Keratinocyte (primary cell): Measurements from ENCODE around the gene ST6GALNAC5. TPM values are rescaled to one million over a fixed set of nuclear protein-coding genes. Genes with fewer than 3 reads are reported as not detected.

Source experiments
- DNase-seq: peaks from one replicate; pipeline ENCODE4 v3.0.0-alpha.2; 2011; ENCODE audit warnings: low read depth, missing footprints, low spot score
- FAIRE-seq: peaks from 2 replicates; lab custom pipeline; 2011; peaks lifted over from hg19 to GRCh38; lab: Jason Lieb, UNC
- H2AFZ ChIP-seq: 2 replicates; pipeline ENCODE4 v1.6.0; 2012; ENCODE audit warnings: low read length, control low read depth, inconsistent platforms; ENCODE audit not compliant: control insufficient read depth
- H3K27ac ChIP-seq: 2 replicates; pipeline ENCODE4 v1.5.1; 2011; ENCODE audit warnings: low read length; ENCODE audit not compliant: control insufficient read depth, insufficient read depth
- H3K27me3 ChIP-seq: 3 replicates; pipeline ENCODE4 v1.6.0; 2011; ENCODE audit warnings: low read length; ENCODE audit not compliant: control insufficient read depth, insufficient read depth; ENCODE audit errors: extremely low read depth
- H3K36me3 ChIP-seq, 2 experiments: 2 replicates in 1 of 2; 3 replicates in 1 of 2; pipeline ENCODE4 v1.5.1; 2011; ENCODE audit warnings: low read length in 2 of 2, mild to moderate bottlenecking in 1 of 2; ENCODE audit not compliant: control insufficient read depth in 2 of 2, insufficient read depth in 2 of 2; ENCODE audit errors: extremely low read depth in 1 of 2
- H3K4me1 ChIP-seq: 3 replicates; pipeline ENCODE4 v1.5.1; 2011; ENCODE audit warnings: low read length; ENCODE audit not compliant: control insufficient read depth, insufficient read depth; ENCODE audit errors: extremely low read depth
- H3K4me2 ChIP-seq: 3 replicates; pipeline ENCODE4 v1.6.0; 2011; ENCODE audit warnings: low read depth, low read length; ENCODE audit not compliant: control insufficient read depth, insufficient read depth; ENCODE audit errors: extremely low read depth
- H3K4me3 ChIP-seq, 3 experiments: fragments of 200-600 bp in 1 of 3; sonication (generic) in 1 of 3; 2 replicates in 2 of 3; 3 replicates in 1 of 3; pipeline ENCODE4 v1.5.1; 2011 to 2016; ENCODE audit warnings: low read length in 3 of 3, mild to moderate bottlenecking in 3 of 3, control low read depth in 2 of 3, inconsistent platforms in 1 of 3, low read depth in 1 of 3, mixed read lengths in 1 of 3, mixed run types in 1 of 3, moderate library complexity in 1 of 3; ENCODE audit not compliant: control insufficient read depth in 2 of 3, insufficient read depth in 2 of 3; ENCODE audit errors: extremely low read depth in 1 of 3
- H3K79me2 ChIP-seq: 2 replicates; pipeline ENCODE4 v1.6.0; 2012; ENCODE audit warnings: low read length; ENCODE audit not compliant: control insufficient read depth, insufficient read depth
- H3K9ac ChIP-seq: 3 replicates; pipeline ENCODE4 v1.6.0; 2011; ENCODE audit warnings: low read length; ENCODE audit not compliant: control insufficient read depth, insufficient read depth; ENCODE audit errors: extremely low read depth
- H3K9me1 ChIP-seq: 3 replicates; pipeline ENCODE4 v1.6.0; 2011; ENCODE audit warnings: low read length; ENCODE audit not compliant: control insufficient read depth, insufficient read depth; ENCODE audit errors: extremely low read depth
- H3K9me3 ChIP-seq: 2 replicates; pipeline ENCODE4 v1.5.1; 2012; ENCODE audit warnings: low read depth, low read length; ENCODE audit not compliant: control insufficient read depth
- H4K20me1 ChIP-seq: 3 replicates; pipeline ENCODE4 v1.6.0; 2011; ENCODE audit warnings: low read length; ENCODE audit not compliant: control insufficient read depth, insufficient read depth; ENCODE audit errors: extremely low read depth
- EZH2 ChIP-seq: IDR thresholded peaks from one replicate; pipeline ENCODE4 v1.6.1; 2012; ENCODE audit warnings: inconsistent platforms, mild to moderate bottlenecking, low read length, moderate library complexity
- dilution Hi-C: fragments of 300-500 bp; cut with MboI; formaldehyde crosslinking; loops from one replicate; pipeline ENCODE4 v1.7.0; 2020; ENCODE audit warnings: low sequenced_read_pairs; ENCODE audit not compliant: extremely low pct_ligation_motif_present
- polyA plus RNA-seq, 5 experiments: library from polyadenylated mRNA; depleted of rRNA in 3 of 5; stranded (reverse) in 3 of 5; stranded (forward) in 1 of 5; unstranded in 1 of 5; fragments of >200 nt; gene quantifications; 1 replicate in 1 of 5; 2 replicates in 3 of 5; 3 replicates in 1 of 5; pipeline versions ENCODE4 v1.2.1 to v1.2.3, GENCODE V29; 2011 to 2012; ENCODE audit warnings: missing spikeins in 2 of 5, low read depth in 1 of 5, low replicate concordance in 1 of 5
- TF ChIP-seq, protein P1 (sequence below), 3 experiments: IDR thresholded peaks in 1 of 3; conservative IDR thresholded peaks in 1 of 3; optimal IDR thresholded peaks in 1 of 3; 2 replicates in 2 of 3; 3 replicates in 1 of 3; pipeline versions ENCODE3 to v1.5.1; 2011; ENCODE audit warnings: low read length in 3 of 3, mild to moderate bottlenecking in 3 of 3, moderate library complexity in 2 of 3, control low read depth in 1 of 3, inconsistent platforms in 1 of 3; ENCODE audit not compliant: insufficient read depth in 2 of 3; ENCODE audit errors: extremely low read depth in 1 of 3

ST6GALNAC5 gene
- polyA plus RNA-seq, 1 donor (not counting 4 experiments of a cell fraction or from before 2014, with no cell fraction given): 12.8 TPM

- Histone ChIP-seq H3K9me3 (no peaks in the 10 kb centered on the region), H2AFZ (no peak overlapping the region), H3K4me2 (no peak overlapping the region), H3K36me3 (no peaks in the 10 kb centered on the region), H3K79me2 (peaks cover 4% of the 10 kb centered on the region), H3K9me1 (no peaks in the 10 kb centered on the region), H3K4me3 (no peak overlapping the region), H4K20me1 (no peaks in the 10 kb centered on the region), H3K4me1 (peaks cover 11% of the 10 kb centered on the region), H3K9ac (no peak overlapping the region), H3K27me3 (no peaks in the 10 kb centered on the region), H3K27ac (no peak overlapping the region)
- TF ChIP-seq, protein P1, sequence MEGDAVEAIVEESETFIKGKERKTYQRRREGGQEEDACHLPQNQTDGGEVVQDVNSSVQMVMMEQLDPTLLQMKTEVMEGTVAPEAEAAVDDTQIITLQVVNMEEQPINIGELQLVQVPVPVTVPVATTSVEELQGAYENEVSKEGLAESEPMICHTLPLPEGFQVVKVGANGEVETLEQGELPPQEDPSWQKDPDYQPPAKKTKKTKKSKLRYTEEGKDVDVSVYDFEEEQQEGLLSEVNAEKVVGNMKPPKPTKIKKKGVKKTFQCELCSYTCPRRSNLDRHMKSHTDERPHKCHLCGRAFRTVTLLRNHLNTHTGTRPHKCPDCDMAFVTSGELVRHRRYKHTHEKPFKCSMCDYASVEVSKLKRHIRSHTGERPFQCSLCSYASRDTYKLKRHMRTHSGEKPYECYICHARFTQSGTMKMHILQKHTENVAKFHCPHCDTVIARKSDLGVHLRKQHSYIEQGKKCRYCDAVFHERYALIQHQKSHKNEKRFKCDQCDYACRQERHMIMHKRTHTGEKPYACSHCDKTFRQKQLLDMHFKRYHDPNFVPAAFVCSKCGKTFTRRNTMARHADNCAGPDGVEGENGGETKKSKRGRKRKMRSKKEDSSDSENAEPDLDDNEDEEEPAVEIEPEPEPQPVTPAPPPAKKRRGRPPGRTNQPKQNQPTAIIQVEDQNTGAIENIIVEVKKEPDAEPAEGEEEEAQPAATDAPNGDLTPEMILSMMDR (optimal IDR thresholded peaks at IDR 0.05 in 1 of 3, IDR thresholded peaks at IDR 0.05 in 1 of 3, conservative IDR thresholded peaks at IDR 0.05 in 1 of 3; ENCODE audit: extremely low read depth in 1 of 3, insufficient read depth in 2 of 3, low read length in 3 of 3): no peak
- no peak for TF ChIP-seq EZH2
- dilution Hi-C loops: no loop called here
- DNase-seq (no peak), FAIRE-seq (no peak)
Observed at GRCh38 chr1:77021732-77022131, 154.5 kb downstream of the ST6GALNAC5 start.

DNA sequence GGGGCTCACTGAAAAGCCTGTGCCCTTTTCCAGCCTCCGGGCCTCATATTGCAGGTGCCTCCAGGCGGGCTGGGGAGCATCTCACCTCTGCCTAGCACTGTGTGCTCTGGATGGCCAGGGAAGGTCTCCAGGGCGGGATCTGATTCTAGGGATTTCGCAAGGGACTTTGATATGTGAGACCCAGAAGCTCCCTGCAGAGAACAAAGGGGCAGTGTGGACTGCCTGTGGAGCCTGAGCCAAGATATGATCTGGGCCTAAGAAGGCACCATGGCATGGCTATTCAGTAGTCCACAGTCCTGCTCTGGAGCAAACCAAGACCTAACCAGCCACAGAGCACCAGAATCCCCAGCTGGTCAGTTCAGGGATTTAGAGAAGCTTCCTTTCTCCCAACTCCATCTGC, 157.2 kb downstream of the ST6GALNAC5 start:
- no peak overlapping the region for H3K9ac ChIP-seq
- DNase-seq (no peak), FAIRE-seq (no peak)
- H3K9me1 ChIP-seq: no peaks in the 10 kb centered on the region
- no peak overlapping the region for H3K4me3 ChIP-seq
- H2AFZ ChIP-seq: no peak overlapping the region
- no peak overlapping the region for H3K27ac ChIP-seq
- dilution Hi-C loops: no loop called here
- TF ChIP-seq EZH2: no peak
- TF ChIP-seq, protein P1 (optimal IDR thresholded peaks at IDR 0.05 in 1 of 3, IDR thresholded peaks at IDR 0.05 in 1 of 3, conservative IDR thresholded peaks at IDR 0.05 in 1 of 3; ENCODE audit: extremely low read depth in 1 of 3, insufficient read depth in 2 of 3, low read length in 3 of 3): no peak
- H4K20me1 ChIP-seq: no peaks in the 10 kb centered on the region
- no peaks in the 10 kb centered on the region for H3K27me3 ChIP-seq
- H3K36me3 ChIP-seq: no peaks in the 10 kb centered on the region
- H3K79me2 ChIP-seq: peaks cover 4% of the 10 kb centered on the region
- peaks cover 3% of the 10 kb centered on the region for H3K4me1 ChIP-seq
- H3K4me2 ChIP-seq: no peak overlapping the region
- no peaks in the 10 kb centered on the region for H3K9me3 ChIP-seq
